ENCODE measurements around the gene OASL.

The OASL gene

DNA sequence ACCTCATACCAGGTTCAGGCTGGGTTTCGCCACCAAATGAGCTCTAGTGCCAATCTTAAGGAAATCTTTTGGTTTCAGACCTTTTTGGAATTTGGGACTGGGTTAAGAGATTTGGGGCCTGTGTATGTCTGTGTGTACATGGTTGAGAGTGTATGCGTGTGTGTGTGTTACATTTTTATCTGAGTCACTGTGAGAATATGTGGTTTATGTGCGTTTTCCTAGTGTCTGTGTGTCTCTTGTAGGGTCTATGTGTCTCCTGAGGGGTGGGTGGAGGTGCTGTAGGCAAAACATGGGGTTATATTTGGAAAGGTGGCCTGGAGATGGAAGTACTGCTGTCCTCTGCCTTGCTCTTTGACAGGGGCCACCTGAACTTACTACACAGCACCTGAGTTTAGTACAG, 40.6 kb downstream of the OASL start:
- CTCF ChIA-PET: no interaction called here
- no peak for DNase-seq (ENCODE audit: extremely low spot score)
- TF ChIP-seq FOXM1 (IDR thresholded peaks at IDR 0.05; ENCODE audit: borderline replicate concordance) (no peak), L3MBTL2 (conservative IDR thresholded peaks at IDR 0.05) (no peak), SP1 (IDR thresholded peaks at IDR 0.05) (no peak), NFRKB (IDR thresholded peaks at IDR 0.05) (no peak), LEF1 (IDR thresholded peaks at IDR 0.05; ENCODE audit: borderline replicate concordance) (no peak), ARNT (IDR thresholded peaks at IDR 0.05) (no peak), FOXK2 (IDR thresholded peaks at IDR 0.05) (no peak), CTBP1 (IDR thresholded peaks at IDR 0.05; ENCODE audit: borderline replicate concordance) (no peak), ELF4 (IDR thresholded peaks at IDR 0.05) (no peak), BHLHE40 (IDR thresholded peaks at IDR 0.05; ENCODE audit: borderline replicate concordance) (no peak), HDGF (IDR thresholded peaks at IDR 0.05; ENCODE audit: borderline replicate concordance) (no peak), ZNF384 (IDR thresholded peaks at IDR 0.05) (no peak)
- POLR2A ChIA-PET: no interaction called here

DNA sequence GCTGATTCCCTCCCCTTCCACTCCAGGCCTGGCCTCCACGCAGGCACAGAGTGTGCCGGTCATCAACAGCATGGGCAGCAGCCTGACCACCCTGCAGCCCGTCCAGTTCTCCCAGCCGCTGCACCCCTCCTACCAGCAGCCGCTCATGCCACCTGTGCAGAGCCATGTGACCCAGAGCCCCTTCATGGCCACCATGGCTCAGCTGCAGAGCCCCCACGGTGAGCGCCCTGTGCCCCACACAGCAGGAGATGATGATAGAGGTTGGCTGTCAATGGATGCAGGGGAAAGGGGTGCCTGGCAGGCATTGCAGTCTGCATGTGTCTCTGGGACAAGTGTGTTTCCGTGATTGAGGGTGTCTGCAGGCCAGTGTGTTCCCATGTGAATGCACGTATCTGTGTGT, 41.6 kb downstream of the OASL start:
- ChIA-PET POLR2A (interaction anchor here (1.1 kb wide), 1 partner anchor 9 kb away, joined by 3 read pairs; no protein-coding TSS in a partner anchor), CTCF (no interaction called here)

DNA sequence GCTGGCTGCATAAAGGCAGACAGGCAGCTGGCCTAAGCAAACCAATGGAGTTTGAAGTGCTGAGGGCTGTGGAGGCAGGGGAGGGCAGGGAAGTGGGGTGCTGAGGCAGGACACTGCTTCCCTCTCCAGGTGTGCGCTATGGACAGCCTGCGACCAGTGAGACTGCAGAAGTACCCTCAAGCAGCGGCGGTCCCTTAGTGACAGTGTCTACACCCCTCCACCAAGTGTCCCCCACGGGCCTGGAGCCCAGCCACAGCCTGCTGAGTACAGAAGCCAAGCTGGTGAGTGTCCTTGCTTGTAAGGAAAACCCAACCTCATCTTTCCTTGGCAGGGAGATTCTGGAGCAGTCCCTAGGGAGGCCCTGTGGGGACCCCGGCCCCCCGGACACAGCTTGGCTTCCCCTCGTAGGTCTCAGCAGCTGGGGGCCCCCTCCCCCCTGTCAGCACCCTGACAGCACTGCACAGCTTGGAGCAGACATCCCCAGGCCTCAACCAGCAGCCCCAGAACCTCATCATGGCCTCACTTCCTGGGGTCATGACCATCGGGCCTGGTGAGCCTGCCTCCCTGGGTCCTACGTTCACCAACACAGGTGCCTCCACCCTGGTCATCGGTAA, 42.8 kb downstream of the OASL start:
- ChIA-PET CTCF (no interaction called here), POLR2A (interaction anchor here (1.1 kb wide), 1 partner anchor 10 kb away, joined by 3 read pairs; no protein-coding TSS in a partner anchor)
- no peak for TF ChIP-seq ELF4 (IDR thresholded peaks at IDR 0.05)
- TF ChIP-seq TARDBP (IDR thresholded peaks at IDR 0.05): no peak
- no peak for TF ChIP-seq CTBP1 (IDR thresholded peaks at IDR 0.05; ENCODE audit: borderline replicate concordance)
- no peak for TF ChIP-seq FOXK2 (IDR thresholded peaks at IDR 0.05)
- TF ChIP-seq ARNT (IDR thresholded peaks at IDR 0.05): no peak
- no peak for TF ChIP-seq L3MBTL2 (conservative IDR thresholded peaks at IDR 0.05)
- TF ChIP-seq FOXA1 (IDR thresholded peaks at IDR 0.05): no peak
- no peak for DNase-seq (ENCODE audit: extremely low spot score)

More for the DNA sequence above, 41.6 kb downstream of the OASL start:
- TF ChIP-seq L3MBTL2 (conservative IDR thresholded peaks at IDR 0.05) (no peak), FOXM1 (IDR thresholded peaks at IDR 0.05; ENCODE audit: borderline replicate concordance) (no peak), LEF1 (IDR thresholded peaks at IDR 0.05; ENCODE audit: borderline replicate concordance) (no peak), ZNF384 (IDR thresholded peaks at IDR 0.05) (no peak), HDGF (IDR thresholded peaks at IDR 0.05; ENCODE audit: borderline replicate concordance) (no peak), ARNT (IDR thresholded peaks at IDR 0.05) (no peak), BHLHE40 (IDR thresholded peaks at IDR 0.05; ENCODE audit: borderline replicate concordance) (no peak), FOXA1 (IDR thresholded peaks at IDR 0.05) (no peak), FOXK2 (IDR thresholded peaks at IDR 0.05) (no peak)
- DNase-seq (ENCODE audit: extremely low spot score): no peak

GRCh38 chr12:120994589-120995337, 44.3 kb downstream of the OASL start:
- DNase-seq (ENCODE audit: extremely low spot score): no peak
- ChIA-PET POLR2A (interaction anchor here (0.6 kb wide), 1 partner anchor 296 kb away, joined by 3 read pairs; no protein-coding TSS in a partner anchor), CTCF (interaction anchor here (0.6 kb wide), 1 partner anchor 98 kb away, joined by 3 read pairs; no protein-coding TSS in a partner anchor)
- TF ChIP-seq SUZ12 (IDR thresholded peaks at IDR 0.05) (no peak), HDGF (IDR thresholded peaks at IDR 0.05; ENCODE audit: borderline replicate concordance) (no peak), CTBP1 (IDR thresholded peaks at IDR 0.05; ENCODE audit: borderline replicate concordance) (no peak), ARNT (IDR thresholded peaks at IDR 0.05) (no peak), L3MBTL2 (conservative IDR thresholded peaks at IDR 0.05) (no peak), PKNOX1 (IDR thresholded peaks at IDR 0.05) (no peak), SP1 (IDR thresholded peaks at IDR 0.05) (no peak), FOXK2 (IDR thresholded peaks at IDR 0.05) (no peak), ZNF384 (IDR thresholded peaks at IDR 0.05) (no peak), ELF4 (IDR thresholded peaks at IDR 0.05) (no peak), FOXM1 (IDR thresholded peaks at IDR 0.05; ENCODE audit: borderline replicate concordance) (no peak), TARDBP (IDR thresholded peaks at IDR 0.05) (no peak), NFRKB (IDR thresholded peaks at IDR 0.05) (no peak), BHLHE40 (IDR thresholded peaks at IDR 0.05; ENCODE audit: borderline replicate concordance) (no peak), LEF1 (IDR thresholded peaks at IDR 0.05; ENCODE audit: borderline replicate concordance) (no peak), FOXA1 (IDR thresholded peaks at IDR 0.05) (no peak)

- TF ChIP-seq BHLHE40 (IDR thresholded peaks at IDR 0.05; ENCODE audit: borderline replicate concordance) (no peak), FOXK2 (IDR thresholded peaks at IDR 0.05) (no peak), PKNOX1 (IDR thresholded peaks at IDR 0.05) (no peak), L3MBTL2 (conservative IDR thresholded peaks at IDR 0.05) (no peak), ARNT (IDR thresholded peaks at IDR 0.05) (no peak), SP1 (IDR thresholded peaks at IDR 0.05) (no peak), FOXA1 (IDR thresholded peaks at IDR 0.05) (no peak), LEF1 (IDR thresholded peaks at IDR 0.05; ENCODE audit: borderline replicate concordance) (no peak), ELF4 (IDR thresholded peaks at IDR 0.05) (no peak), HDGF (IDR thresholded peaks at IDR 0.05; ENCODE audit: borderline replicate concordance) (no peak), NFRKB (IDR thresholded peaks at IDR 0.05) (no peak), TARDBP (IDR thresholded peaks at IDR 0.05) (no peak), ZNF384 (IDR thresholded peaks at IDR 0.05) (no peak), FOXM1 (IDR thresholded peaks at IDR 0.05; ENCODE audit: borderline replicate concordance) (no peak), SUZ12 (IDR thresholded peaks at IDR 0.05) (no peak), CTBP1 (IDR thresholded peaks at IDR 0.05; ENCODE audit: borderline replicate concordance) (no peak)
- no peak for DNase-seq (ENCODE audit: extremely low spot score)
- POLR2A ChIA-PET: interaction anchor here (1.0 kb wide), 1 partner anchor 11 kb away, joined by 3 read pairs; no protein-coding TSS in a partner anchor
- CTCF ChIA-PET: no interaction called here
Measured at GRCh38 chr12:120994059-120994458, 45.0 kb downstream of the OASL start.

- no peak for TF ChIP-seq LEF1 (IDR thresholded peaks at IDR 0.05; ENCODE audit: borderline replicate concordance)
- no peak for TF ChIP-seq PKNOX1 (IDR thresholded peaks at IDR 0.05)
- POLR2A ChIA-PET: interaction anchor here (1.0 kb wide), 1 partner anchor 11 kb away, joined by 3 read pairs; no protein-coding TSS in a partner anchor
- CTCF ChIA-PET: interaction anchor here (0.7 kb wide), 1 partner anchor 347 kb away, joined by 3 read pairs; no protein-coding TSS in a partner anchor
- no peak for DNase-seq (ENCODE audit: extremely low spot score)
Measured at GRCh38 chr12:120993496-120993895, 45.5 kb downstream of the OASL start.

Data from HEK293T (cell line).